Measurements from ENCODE around the gene AKAP9.
"Not testable (repeated sequence)": the region's sequence is repeated elsewhere in the genome, so short reads cannot be mapped to it uniquely, and the experiment has no call there.

Gene AKAP9

GRCh38 chr7:91916051-91916440 lies 24.6 kb upstream of the AKAP9 start:
- in situ Hi-C loops (cut with HindIII; ENCODE audit: low pct_unique_long_range_greater_than_20kb, low sequenced_read_pairs): no loop called here
- DNase-seq (ENCODE audit: low read depth in 1 of 2, low spot score in 1 of 2): no peak
- no peak for TF ChIP-seq JUND (IDR thresholded peaks at IDR 0.05; ENCODE audit: low read depth)

GRCh38 chr7:91918356-91918755 lies 22.3 kb upstream of the AKAP9 start:
- no peak for DNase-seq (ENCODE audit: low read depth in 1 of 2, low spot score in 1 of 2)
- no peak for TF ChIP-seq JUND (IDR thresholded peaks at IDR 0.05; ENCODE audit: low read depth)
- in situ Hi-C loops (cut with HindIII; ENCODE audit: low pct_unique_long_range_greater_than_20kb, low sequenced_read_pairs): no loop called here

- DNase-seq (ENCODE audit: low read depth in 1 of 2, low spot score in 1 of 2): no peak
- in situ Hi-C loops (cut with HindIII; ENCODE audit: low pct_unique_long_range_greater_than_20kb, low sequenced_read_pairs): no loop called here
- TF ChIP-seq JUND (IDR thresholded peaks at IDR 0.05; ENCODE audit: low read depth): no peak
These were observed 17.8 kb upstream of the AKAP9 start for GRCh38 chr7:91922857-91923256.

GRCh38 chr7:91927912-91928311 lies 12.8 kb upstream of the AKAP9 start:
- in situ Hi-C loops (cut with HindIII; ENCODE audit: low pct_unique_long_range_greater_than_20kb, low sequenced_read_pairs): no loop called here
- no peak for DNase-seq (ENCODE audit: low read depth in 1 of 2, low spot score in 1 of 2)
- no peak for TF ChIP-seq JUND (IDR thresholded peaks at IDR 0.05; ENCODE audit: low read depth)

GRCh38 chr7:91929463-91929862 lies 11.2 kb upstream of the AKAP9 start:
- TF ChIP-seq JUND (IDR thresholded peaks at IDR 0.05; ENCODE audit: low read depth): no peak
- DNase-seq (ENCODE audit: low read depth in 1 of 2, low spot score in 1 of 2): no peak
- in situ Hi-C loops (cut with HindIII; ENCODE audit: low pct_unique_long_range_greater_than_20kb, low sequenced_read_pairs): no loop called here

GRCh38 chr7:91940171-91940570 lies 491 bp upstream of the AKAP9 start:
- peak in 1 of 2 experiments; percentile 31 for DNase-seq (ENCODE audit: low read depth in 1 of 2, low spot score in 1 of 2)
- in situ Hi-C loops (cut with HindIII; ENCODE audit: low pct_unique_long_range_greater_than_20kb, low sequenced_read_pairs): no loop called here
- no peak for TF ChIP-seq JUND (IDR thresholded peaks at IDR 0.05; ENCODE audit: low read depth)

- no peak for TF ChIP-seq JUND (IDR thresholded peaks at IDR 0.05; ENCODE audit: low read depth)
- in situ Hi-C loops (cut with HindIII; ENCODE audit: low pct_unique_long_range_greater_than_20kb, low sequenced_read_pairs): no loop called here
- DNase-seq (ENCODE audit: low read depth in 1 of 2, low spot score in 1 of 2): peak in 1 of 2 experiments; percentile 47
These were observed 788 bp downstream of the AKAP9 start for GRCh38 chr7:91941450-91941849.

- in situ Hi-C loops (cut with HindIII; ENCODE audit: low pct_unique_long_range_greater_than_20kb, low sequenced_read_pairs): no loop called here
- TF ChIP-seq JUND (IDR thresholded peaks at IDR 0.05; ENCODE audit: low read depth): no peak
- DNase-seq (ENCODE audit: low read depth in 1 of 2, low spot score in 1 of 2): no peak
These were observed 1.6 kb downstream of the AKAP9 start for GRCh38 chr7:91942312-91942711.

GRCh38 chr7:91944970-91945369 lies 4.3 kb downstream of the AKAP9 start:
- in situ Hi-C loops (cut with HindIII; ENCODE audit: low pct_unique_long_range_greater_than_20kb, low sequenced_read_pairs); DNase-seq (ENCODE audit: low read depth in 1 of 2, low spot score in 1 of 2): not testable (repeated sequence)

- in situ Hi-C loops (cut with HindIII; ENCODE audit: low pct_unique_long_range_greater_than_20kb, low sequenced_read_pairs): no loop called here
- TF ChIP-seq JUND (IDR thresholded peaks at IDR 0.05; ENCODE audit: low read depth): no peak
- peak in 1 of 2 experiments; percentile 48 for DNase-seq (ENCODE audit: low read depth in 1 of 2, low spot score in 1 of 2)
These were observed 4.8 kb downstream of the AKAP9 start for GRCh38 chr7:91945476-91945875.

- DNase-seq (ENCODE audit: low read depth in 1 of 2, low spot score in 1 of 2): no peak
- no peak for TF ChIP-seq JUND (IDR thresholded peaks at IDR 0.05; ENCODE audit: low read depth)
- in situ Hi-C loops (cut with HindIII; ENCODE audit: low pct_unique_long_range_greater_than_20kb, low sequenced_read_pairs): no loop called here
These were observed 5.9 kb downstream of the AKAP9 start for GRCh38 chr7:91946549-91946948.

- TF ChIP-seq JUND (IDR thresholded peaks at IDR 0.05; ENCODE audit: low read depth): no peak
- DNase-seq (ENCODE audit: low read depth in 1 of 2, low spot score in 1 of 2): no peak
- in situ Hi-C loops (cut with HindIII; ENCODE audit: low pct_unique_long_range_greater_than_20kb, low sequenced_read_pairs): no loop called here
These were observed 7.3 kb downstream of the AKAP9 start for GRCh38 chr7:91947948-91948347.

GRCh38 chr7:91949221-91950009 lies 8.8 kb downstream of the AKAP9 start:
- DNase-seq (ENCODE audit: low read depth in 1 of 2, low spot score in 1 of 2): no peak
- in situ Hi-C loops (cut with HindIII; ENCODE audit: low pct_unique_long_range_greater_than_20kb, low sequenced_read_pairs): no loop called here
- TF ChIP-seq JUND (IDR thresholded peaks at IDR 0.05; ENCODE audit: low read depth): no peak

- TF ChIP-seq JUND (IDR thresholded peaks at IDR 0.05; ENCODE audit: low read depth): no peak
- DNase-seq (ENCODE audit: low read depth in 1 of 2, low spot score in 1 of 2): peak in 1 of 2 experiments; percentile 34
- in situ Hi-C loops (cut with HindIII; ENCODE audit: low pct_unique_long_range_greater_than_20kb, low sequenced_read_pairs): no loop called here
These were observed 13.0 kb downstream of the AKAP9 start for GRCh38 chr7:91953618-91954017.

- DNase-seq (ENCODE audit: low read depth in 1 of 2, low spot score in 1 of 2); in situ Hi-C loops (cut with HindIII; ENCODE audit: low pct_unique_long_range_greater_than_20kb, low sequenced_read_pairs): not testable (repeated sequence)
These were observed 15.8 kb downstream of the AKAP9 start for GRCh38 chr7:91956464-91956863.

All from T47D (cell line).